NCI-H2107 (cell line): Measurements from ENCODE around the gene USO1.
"Not testable (repeated sequence)": the region's sequence is repeated elsewhere in the genome, so short reads cannot be mapped to it uniquely, and the experiment has no call there.

Experiments
- DNase-seq: peaks from one replicate; lab custom pipeline; 2025; lab: John Stamatoyannopoulos, UW

Gene USO1

DNA sequence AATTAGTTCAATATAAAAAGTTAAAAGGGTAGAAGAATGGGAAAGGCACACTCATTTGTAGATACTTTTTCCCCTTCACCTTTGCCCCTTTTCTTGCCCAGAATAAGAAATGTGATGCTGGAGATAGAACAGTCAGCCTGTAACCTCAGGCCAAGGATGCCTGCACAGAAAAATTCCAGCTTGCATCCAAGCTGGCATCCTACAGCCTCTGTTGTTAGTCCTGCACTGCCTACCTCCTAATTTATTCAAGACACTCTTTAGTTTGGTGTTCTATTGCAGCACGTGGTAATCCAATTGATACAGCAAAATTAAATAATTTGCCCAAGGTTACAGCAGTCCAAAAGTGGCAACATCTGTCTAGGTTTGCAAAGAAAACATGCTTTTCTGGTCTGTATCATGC lies 9.7 kb upstream of the USO1 start:
- DNase-seq, result no peak

DNA sequence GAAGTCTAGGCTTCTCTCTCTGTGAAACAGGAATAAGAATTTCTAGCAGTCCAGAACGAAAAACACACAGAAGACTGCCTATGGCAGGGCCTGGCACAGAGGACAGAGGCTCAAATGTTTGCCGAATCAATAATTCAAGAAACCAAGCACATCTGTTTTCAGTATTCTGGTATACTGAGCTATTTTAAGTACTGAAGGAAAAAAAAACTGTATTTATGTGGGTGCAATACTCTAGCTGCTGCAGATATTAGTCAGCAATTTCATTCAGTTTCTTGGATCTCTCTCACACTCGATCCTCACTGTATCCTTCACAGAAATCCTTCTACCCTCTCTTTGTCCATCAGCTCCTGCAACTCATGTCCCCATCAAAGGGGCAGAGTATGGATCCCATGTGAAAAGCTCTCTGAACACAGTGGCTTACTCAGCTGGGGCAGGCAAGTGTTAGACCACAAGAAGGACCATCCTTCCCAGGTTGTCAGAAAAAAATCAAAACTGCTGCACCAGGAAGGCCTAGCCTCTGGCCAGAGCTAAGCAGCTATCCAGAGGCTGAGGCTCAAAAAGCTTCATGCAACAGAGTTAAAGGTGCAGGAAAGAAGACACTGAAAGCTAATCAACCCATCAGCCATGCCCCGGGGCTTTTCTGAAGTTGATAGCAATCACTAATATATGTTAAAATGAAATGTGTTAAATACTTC lies 9.1 kb upstream of the USO1 start:
- DNase-seq, result no peak

DNA sequence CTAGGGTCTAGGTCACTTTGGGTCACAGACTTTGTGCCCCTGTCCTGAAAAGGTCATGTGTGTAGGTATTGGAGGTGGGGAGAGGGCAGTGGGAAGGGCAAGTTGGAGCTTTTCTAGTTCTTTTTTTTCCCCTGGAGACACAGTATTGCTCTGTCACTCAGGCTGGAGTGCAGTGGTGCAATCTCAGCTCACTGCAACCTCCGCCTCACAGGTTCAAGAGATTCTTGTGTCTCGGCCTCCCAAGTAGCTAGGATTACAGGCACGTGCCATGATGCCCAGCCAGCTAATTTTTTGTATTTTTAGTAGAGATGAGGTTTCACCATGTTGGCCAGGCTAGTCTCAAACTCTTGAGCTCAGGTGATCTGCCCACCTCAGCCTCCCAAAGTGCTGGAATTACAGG lies 8.3 kb upstream of the USO1 start:
- DNase-seq, result not testable (repeated sequence)

DNA sequence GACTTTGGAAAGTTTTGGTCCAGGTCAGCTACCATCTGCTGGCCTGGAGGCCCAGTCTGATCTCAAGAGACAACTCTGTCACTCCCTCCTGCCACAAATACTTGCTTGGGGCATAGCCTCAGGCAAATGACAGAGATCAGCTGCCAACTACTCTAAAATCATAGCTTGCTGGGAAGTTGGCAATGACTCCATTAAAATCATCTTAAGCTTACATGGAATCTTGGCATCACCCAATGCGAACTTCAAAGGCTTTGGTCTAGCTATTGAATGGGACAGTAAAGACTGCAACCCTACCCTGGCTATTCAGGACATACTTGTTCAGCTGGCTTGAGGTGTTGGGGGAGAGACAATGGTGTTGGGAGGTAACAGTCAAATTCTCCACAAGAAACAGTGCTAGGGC lies 7.0 kb upstream of the USO1 start:
- DNase-seq, result no peak

DNA sequence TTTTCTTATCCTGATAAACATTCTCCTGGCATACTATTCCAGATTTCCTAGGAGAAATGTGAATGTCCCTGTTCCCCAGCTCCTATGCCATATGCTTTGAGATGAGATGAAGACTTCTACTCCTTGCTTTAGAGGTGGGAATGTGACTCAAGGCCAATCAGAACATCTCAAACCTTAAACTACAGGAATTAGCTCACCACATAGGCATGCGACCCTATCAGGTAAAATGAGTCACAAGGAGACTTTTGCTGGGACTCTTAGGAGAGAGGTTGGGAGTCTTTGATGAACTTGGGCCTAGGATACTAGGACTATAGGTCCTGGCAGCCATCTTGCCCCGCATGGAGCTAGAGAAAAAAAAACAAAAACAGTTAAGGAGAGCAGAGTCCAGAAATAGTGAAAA lies 5.8 kb upstream of the USO1 start:
- DNase-seq, result no peak

DNA sequence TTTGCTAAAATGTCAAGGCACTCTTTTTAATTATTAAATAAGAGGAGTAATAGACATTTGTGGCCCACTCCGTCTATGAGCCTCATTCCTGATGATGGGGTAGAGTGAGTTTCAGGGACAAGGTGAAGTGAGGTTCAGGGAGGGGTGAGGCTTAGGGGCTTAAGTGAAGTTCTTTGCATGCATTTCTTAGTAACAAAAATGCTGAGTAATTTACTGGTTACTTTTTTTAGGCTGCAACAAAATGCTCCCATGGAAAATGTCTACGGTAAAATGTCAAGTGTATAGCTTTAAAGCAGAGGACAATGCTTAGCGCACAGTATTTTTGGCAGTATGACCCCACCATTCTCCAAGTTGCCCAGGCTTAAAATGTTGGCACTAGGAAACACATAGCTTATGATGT lies 2.0 kb upstream of the USO1 start:
- no peak for DNase-seq

DNA sequence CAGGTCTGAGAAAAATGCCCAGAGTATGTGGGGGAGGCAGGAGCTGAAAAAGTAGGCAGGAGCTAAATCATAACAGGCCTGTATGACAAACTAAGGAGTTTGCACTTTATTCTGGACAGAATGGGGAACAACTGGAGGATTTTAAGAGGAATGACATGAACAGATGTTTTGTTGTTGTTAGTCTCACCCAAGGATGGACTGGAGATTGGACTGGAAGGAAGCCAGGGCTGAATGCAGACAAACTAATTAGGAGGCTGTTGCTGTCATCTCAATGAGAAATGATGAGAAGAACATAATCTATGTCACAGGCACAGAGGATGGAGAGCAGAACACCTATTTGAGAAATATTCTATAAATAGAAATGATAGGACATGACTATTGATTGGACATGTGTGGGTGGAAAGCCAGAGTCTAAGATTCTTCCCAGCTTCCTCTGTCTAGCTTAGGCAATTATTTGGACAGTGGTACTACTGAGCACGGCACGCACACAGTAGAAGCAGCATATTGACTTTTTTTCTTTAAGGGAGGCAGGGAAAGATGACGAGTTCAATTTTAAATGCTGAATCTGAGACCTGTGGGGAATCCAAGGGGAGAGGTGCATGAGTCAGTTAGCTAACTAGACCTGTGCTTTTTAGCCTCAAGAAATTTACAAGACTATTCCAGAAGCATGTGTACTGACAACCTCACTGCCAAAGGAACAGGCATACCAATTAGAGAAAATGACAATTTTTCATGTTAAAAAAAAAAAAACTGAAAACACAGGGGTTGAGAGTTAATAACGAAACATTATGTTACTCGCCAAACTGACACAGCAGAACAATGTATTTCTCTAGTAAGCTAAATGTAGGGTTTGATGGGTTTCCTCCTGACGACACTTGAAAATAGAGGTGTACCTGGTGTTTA lies 963 bp upstream of the USO1 start:
- DNase-seq, result no peak

DNA sequence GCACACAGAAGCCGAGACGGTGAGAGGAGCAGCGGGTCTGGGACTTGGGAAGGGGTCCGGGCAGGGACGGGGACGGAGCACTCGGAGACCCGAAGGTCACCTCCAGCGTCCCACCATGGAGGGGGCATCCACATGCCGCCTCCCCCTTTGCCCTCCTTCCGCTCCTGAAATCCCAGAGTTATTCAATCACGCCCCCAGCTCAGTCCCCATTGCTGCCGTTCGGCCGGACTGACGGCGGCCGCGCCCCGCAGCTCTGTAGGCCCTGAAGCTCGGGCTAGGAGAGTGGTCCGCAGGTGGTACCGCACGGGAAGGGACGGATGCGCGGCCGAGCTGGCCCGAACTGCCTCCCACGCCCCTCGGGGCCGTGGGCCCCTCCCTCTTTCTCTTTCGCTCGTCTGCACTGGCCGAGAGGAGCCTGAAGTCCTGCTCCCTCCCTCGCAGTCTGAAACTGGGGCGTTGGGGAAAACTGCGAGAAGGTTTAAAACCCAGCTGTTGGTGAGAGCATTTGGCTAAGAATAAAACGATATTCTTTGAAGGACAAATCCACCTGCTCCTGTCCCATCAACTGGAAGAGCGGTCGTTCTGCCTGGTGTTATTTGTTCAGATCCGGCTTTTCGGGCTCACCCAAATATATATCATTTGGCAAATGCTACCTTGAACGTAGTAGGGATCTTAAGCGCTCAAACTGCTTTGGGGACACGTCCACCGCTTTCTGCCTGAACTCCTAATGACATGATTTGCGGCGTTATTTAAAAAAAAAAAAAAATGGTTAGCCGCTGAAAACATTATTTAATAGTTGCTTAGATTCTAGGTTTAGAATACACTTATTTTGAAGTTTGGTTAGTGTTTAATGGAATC lies 719 bp downstream of the USO1 start:
- no peak for DNase-seq

DNA sequence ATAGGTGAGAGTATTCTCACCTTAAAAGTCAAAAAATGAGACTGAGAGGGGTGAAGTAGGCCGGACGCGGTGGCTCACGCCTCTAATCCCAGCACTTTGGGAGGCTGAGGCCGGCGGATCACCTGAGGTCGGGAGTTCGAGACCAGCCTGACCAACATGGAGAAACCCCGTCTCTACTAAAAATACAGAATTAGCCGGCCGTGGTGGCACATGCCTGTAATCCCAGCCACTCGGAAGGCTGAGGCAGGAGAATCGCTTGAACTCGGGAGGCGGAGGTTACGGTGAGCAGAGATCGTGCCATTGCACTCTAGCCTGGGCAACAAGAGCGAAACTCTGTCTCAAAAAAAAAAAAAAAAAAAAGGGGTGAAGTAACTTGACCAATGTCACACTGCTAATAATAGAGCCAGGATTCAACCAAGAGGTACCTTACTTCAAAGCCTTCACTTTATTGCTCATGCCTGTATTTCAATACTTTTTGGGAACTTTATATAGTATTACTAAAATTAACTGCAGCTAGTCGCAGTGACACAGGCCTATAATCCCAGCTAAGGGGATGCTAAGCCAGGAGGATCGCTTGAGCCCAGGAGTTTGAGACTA lies 1.7 kb downstream of the USO1 start:
- DNase-seq, result not testable (repeated sequence)

DNA sequence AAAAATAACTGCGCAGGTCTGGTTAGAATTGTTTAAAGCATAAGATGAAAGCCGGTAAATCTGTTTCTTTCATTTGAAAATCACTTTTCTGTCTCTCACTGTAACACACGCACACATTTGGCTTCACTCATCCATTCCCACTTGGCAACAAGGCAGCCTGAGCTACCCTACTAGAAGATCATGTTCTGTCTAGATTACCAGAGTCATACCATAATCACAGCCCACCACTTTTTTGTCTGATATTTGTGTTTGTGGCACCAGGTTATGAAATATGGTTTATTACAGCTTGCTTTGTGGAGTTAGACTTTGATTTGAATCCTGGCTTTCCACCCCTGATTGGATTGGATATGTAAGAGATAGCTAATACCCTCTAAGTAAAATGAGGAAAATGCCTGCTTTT lies 2.2 kb downstream of the USO1 start:
- no peak for DNase-seq

DNA sequence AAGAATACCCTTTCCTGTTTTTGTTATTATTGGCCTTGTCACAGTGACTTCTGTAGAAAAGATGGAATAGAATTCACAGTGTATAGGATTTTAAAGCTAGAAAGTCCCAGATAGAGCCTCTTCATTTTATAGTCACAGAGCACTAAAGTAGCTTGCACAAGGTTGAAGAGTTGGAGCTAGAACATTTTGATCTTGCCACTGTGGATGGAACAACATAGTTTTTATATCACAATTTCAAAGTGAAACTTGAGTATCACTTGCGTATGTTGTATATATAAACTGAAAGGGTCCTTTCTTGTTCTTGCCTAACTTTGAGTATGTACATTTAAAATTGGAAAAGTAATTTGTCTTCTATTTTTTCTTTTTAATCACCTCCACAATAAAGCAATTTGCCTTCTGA lies 2.7 kb downstream of the USO1 start:
- no peak for DNase-seq

DNA sequence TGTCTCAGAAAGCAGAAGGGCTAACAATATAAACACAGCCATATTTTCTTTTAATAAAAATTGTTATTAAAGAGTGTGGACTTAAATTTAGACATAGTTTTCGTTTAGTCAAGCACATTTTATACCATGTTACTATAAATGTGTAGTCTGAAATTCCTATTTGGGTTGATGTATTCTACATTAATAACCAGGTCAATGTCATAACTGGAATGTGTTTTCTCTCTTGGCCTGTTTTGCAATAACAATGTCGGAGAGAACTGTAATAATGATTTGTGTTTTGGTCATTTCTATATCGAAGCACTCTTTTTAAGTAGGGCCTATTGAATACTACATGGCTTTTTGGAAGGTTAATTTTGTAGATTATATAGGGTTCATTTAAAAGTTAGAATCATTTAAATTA lies 5.5 kb downstream of the USO1 start:
- no peak for DNase-seq

DNA sequence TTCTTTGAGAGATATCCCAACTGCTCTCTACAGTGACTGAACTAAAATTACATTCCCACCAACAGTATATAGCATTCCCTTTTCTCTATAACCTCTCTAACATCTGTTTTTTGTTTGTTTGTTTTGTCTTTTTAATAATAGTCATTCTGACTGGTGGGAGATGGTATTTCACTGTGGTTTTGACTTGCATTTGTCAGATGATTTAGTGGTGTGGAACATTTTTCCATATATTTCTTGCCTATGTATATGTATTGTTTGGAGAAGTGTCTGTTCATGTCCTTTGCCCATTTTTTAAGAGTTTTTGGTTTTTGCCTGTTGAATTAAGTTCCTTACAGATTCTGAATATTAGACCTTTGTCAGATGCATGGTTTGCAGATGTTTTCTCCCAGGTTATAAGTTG lies 9.0 kb downstream of the USO1 start:
- DNase-seq, result no peak

DNA sequence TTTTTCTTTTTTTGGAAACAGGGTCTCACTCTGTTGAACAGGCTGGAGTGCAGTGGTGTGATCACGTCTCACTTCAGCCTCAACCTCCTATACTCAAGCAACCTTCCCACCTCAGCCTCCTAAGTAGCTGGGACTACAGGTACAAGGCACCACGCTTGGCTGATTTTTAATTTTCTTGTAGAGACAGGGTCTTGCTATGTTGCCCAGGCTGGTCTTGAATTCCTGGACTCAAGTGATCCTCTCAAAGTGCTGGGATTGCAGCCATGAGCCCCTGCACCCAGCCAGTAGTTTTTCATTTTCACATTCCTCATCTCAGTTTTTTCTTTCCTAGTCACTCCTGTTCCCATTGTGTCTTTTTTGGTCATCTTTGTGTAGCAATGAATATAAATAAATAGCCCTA lies 11.1 kb downstream of the USO1 start:
- DNase-seq, result no peak

DNA sequence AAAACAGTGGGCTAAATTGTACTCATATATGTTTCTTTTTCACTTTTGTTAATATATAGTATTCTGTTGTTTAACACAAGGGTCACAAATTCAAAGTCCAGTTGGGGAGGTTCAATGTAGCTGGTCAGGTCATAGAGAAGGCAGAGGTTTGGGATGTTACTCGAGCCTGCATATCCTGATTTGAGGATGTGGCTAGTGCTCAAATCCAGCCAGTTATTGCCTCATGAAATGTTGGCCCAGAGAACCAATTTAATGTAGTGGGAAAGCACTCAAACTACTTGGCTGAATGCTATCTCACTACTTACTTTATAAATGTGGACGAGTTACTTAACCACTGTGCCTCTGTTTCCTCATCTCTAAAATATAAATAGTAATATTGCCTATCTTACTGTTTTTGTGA lies 12.5 kb downstream of the USO1 start:
- DNase-seq, result no peak

DNA sequence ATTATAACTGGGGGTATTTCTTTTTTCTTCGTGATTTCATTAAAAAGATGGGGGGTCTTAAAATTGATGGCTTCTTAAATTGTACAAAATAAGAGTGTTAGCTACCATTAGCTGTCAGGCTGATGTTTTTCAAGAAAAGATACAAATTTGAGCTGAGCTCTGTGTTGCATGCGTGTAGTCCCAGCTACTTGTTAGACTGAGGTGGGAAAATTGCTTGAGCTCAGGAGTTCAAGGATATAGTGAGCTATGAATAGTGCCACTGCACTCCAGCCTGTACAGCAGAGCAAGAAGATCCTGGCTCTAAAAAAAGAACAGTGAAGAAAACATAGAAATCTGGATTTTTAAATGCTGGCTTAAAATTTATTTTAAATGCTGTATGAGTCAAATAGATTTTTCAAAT lies 13.0 kb downstream of the USO1 start:
- DNase-seq, result no peak

DNA sequence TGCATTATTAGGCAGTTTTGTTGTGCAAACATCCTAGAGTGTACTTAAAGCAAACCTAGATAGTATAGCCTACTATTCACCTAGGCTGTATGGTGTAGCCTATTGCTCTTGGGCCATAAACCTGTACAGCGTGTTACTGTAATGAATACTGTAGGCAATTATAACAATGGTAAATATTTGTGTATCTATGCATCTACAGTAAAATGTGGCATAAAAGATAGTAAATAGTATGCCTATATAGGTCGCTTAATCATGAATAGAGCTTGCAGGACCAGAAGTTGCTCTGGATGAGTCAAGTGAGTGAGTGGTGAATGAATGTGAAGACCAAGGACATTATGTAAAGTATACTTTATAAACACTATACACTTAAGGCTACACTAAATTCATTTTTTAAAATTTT lies 16.6 kb downstream of the USO1 start:
- no peak for DNase-seq

DNA sequence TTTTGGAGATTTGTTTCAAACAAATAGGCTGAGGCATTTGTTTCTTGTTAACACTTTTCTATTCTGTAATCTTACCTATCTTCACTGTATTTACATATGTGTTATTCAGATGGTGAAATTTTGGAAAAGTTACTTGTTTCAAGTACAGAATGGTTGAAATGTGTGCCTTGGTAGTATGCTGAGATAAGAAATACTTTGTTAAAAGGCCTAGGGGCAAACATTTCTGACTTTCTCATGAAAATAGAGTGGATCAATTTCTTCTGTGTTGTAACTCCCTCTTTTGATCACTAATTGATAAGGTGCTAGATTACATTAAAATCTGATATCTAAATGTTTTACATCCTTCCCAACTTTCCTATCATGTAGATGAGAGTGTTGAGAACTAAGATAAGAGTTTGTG lies 18.1 kb downstream of the USO1 start:
- DNase-seq, result no peak

DNA sequence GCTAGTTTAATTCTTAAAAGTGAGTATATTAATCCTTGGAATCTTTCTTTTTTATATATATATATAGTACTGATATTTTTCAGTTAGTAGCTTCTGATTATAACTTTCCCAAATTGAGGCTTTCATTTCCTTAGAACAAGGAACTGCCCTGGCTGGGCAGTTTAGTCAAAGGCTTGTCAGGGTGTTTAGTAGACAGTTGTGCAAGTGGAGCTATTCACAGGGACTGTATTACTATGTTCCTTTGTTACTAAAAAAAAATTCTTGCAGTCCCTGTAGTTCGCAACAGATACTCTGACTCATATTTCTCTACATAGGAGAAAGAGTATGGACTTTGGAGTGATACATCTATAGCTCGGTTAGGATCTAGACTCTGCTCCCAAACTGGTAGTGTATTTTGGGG lies 20.8 kb downstream of the USO1 start:
- no peak for DNase-seq

DNA sequence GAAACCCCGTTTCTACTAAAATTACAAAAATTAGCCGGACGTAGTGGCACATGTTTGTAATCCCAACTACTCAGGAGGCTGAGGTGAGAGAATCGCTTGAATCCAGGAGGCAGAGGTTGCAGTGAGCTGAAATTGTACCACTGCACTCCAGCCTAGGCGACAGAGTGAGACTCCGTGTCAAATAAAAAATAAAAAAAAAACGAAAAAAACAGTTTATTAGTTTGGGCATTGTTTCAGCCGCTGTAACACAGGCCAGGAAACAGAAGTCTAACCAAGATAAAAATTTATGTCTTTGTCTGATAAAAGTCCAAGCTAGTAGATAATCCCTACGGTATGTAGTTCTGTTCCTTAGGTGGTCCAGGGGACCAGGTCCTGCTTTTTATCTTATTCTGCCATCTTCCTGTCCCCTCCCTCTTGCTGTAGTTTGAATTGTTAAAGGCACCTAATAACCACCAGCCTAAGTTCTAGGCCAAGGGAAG lies 21.4 kb downstream of the USO1 start:
- no peak for DNase-seq

DNA sequence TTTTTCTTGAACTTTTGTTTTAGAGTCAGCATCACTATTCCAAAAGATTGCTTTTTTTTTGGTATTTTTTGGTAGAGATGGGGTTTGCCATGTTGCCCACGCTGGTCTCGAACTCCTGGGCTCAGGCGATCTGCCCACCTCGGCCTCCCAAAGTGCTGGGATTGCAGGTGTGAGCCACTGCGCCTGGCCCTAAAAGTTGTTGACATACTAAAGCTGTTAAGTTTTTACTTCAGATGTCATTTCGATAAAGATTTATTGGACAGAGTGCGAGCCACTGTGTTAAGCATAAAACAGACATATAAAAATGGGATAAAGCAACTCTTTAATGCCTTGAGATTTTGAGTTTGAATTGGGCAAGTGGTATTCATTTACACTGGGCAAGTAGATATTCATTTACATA lies 28.3 kb downstream of the USO1 start:
- no peak for DNase-seq

DNA sequence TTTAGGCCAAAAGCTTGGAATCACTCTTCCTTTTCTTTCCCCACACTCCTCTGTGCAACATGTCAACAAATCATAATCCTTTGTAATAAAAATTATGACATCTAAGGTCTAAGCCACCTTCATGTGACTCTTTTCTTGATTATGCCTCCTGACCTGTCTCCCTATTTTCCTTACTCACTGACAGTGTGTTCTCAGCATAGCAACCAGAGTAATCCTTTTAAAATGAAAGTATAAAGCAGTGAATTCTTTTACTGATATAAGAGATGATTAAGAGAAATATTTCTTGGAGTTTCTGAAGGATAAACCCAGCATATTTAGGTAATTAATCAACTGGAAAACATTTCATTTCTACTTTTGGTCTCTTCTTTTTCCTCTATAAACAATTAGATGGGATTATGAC lies 44.7 kb downstream of the USO1 start:
- no peak for DNase-seq
